GM12874 (cell line): ENCODE measurements around the gene SPOP.

Source experiments
- CTCF ChIP-seq: IDR thresholded peaks from 2 replicates; pipeline ENCODE4 v1.5.1; 2011; ENCODE audit warnings: low read depth, mild to moderate bottlenecking, control low read depth, low read length, moderate library complexity; ENCODE audit not compliant: insufficient read depth

SPOP gene

GRCh38 chr17:49664706-49665211 lies 13.1 kb downstream of the SPOP start:
- TF ChIP-seq CTCF: no peak

GRCh38 chr17:49659661-49660382 lies 18.1 kb downstream of the SPOP start:
- no peak for TF ChIP-seq CTCF

- no peak for TF ChIP-seq CTCF
Measured at GRCh38 chr17:49656247-49656646, 21.6 kb downstream of the SPOP start.

GRCh38 chr17:49647256-49647585 lies 30.7 kb downstream of the SPOP start:
- TF ChIP-seq CTCF: no peak

GRCh38 chr17:49646391-49647255 lies 31.3 kb downstream of the SPOP start:
- no peak for TF ChIP-seq CTCF

- no peak for TF ChIP-seq CTCF
Measured at GRCh38 chr17:49645654-49646053, 32.2 kb downstream of the SPOP start.

- TF ChIP-seq CTCF: no peak
Measured at GRCh38 chr17:49640556-49640955, 37.3 kb downstream of the SPOP start.
